HepG2 (cell line): ENCODE results near the gene DDTL. TPM values are rescaled to one million over a fixed set of nuclear protein-coding genes. Genes with fewer than 3 reads are reported as not detected.

Experiments
- ATAC-seq: fragments of 200-7000 bp; cut with Tn5 transposase; 3 replicates; pipeline ENCODE4 v1.9.1; 2020; ENCODE audit warnings: mild to moderate bottlenecking, moderate library complexity
- BruUV-seq: library from RNA; stranded (reverse); fragments of 400-500 nt; replicated peaks from 2 replicates; lab custom pipeline; 2021; lab: Mats Ljungman, UMichigan
- CTCF ChIA-PET: fragments of 300-600 bp; formaldehyde crosslinking; extraction: SDS; loops from one replicate; lab custom pipeline; 2021; ENCODE audit warnings: low total read pairs, inconsistent platforms, low intra/inter-chr PET ratio; lab: Yijun Ruan, JAX
- POLR2A ChIA-PET: fragments of 350-600 bp; sonication (Branson Sonifier 250); formaldehyde crosslinking; loops from one replicate; lab custom pipeline; 2020; ENCODE audit warnings: antibody characterized with exemption, inconsistent platforms; lab: Yijun Ruan, JAX
- DNase-seq: peaks from one replicate; pipeline ENCODE4 v3.0.0-alpha.2; 2015; ENCODE audit warnings: low spot score
- FAIRE-seq: peaks from 3 replicates; lab custom pipeline; 2011; peaks lifted over from hg19 to GRCh38; lab: Jason Lieb, UNC
- H2AFZ ChIP-seq: one replicate; pipeline ENCODE4 v1.6.1; 2011; ENCODE audit warnings: low read length, inconsistent platforms
- H3K27ac ChIP-seq: fragments of 300-600 bp; 3 replicates; pipeline ENCODE4 v1.8.0; 2011; ENCODE audit warnings: mixed run types, mild to moderate bottlenecking, mixed read lengths, low read length, inconsistent platforms; ENCODE audit not compliant: insufficient read depth; ENCODE audit errors: extremely low read length
- H3K27me3 ChIP-seq, 2 experiments: fragments of 200-600 bp in 1 of 2; 2 replicates in 1 of 2; 3 replicates in 1 of 2; pipeline versions ENCODE4 v1.6.0 to v1.8.0; 2011; ENCODE audit warnings: low read length in 2 of 2, mild to moderate bottlenecking in 2 of 2, moderate library complexity in 2 of 2, inconsistent platforms in 1 of 2; ENCODE audit not compliant: insufficient read depth in 2 of 2, control insufficient read depth in 1 of 2
- H3K36me3 ChIP-seq, 2 experiments: fragments of 200-600 bp in 1 of 2; replicated peaks in 1 of 2; 2 replicates in 1 of 2; 3 replicates in 1 of 2; pipeline versions ENCODE4 v1.5.1 to v1.8.0; 2011; ENCODE audit warnings: low read length in 2 of 2, inconsistent platforms in 1 of 2; ENCODE audit not compliant: insufficient read depth in 2 of 2, control insufficient read depth in 1 of 2
- H3K4me1 ChIP-seq: 2 replicates; pipeline ENCODE4 v1.5.1; 2012; ENCODE audit warnings: low read length, inconsistent platforms; ENCODE audit not compliant: insufficient read depth
- H3K4me2 ChIP-seq: 2 replicates; pipeline ENCODE4 v1.6.0; 2011; ENCODE audit warnings: low read depth, low read length, inconsistent platforms
- H3K4me3 ChIP-seq, 3 experiments: fragments of 200-600 bp in 1 of 3; sonication (generic), shearing (Covaris generic) in 1 of 3; replicated peaks in 1 of 3; 2 replicates each; pipeline ENCODE4 v1.5.1; 2011 to 2016; ENCODE audit warnings: low read length in 3 of 3, inconsistent platforms in 2 of 3, low read depth in 2 of 3, mild to moderate bottlenecking in 2 of 3, control low read depth in 1 of 3, mixed read lengths in 1 of 3; ENCODE audit not compliant: insufficient read depth in 1 of 3
- H3K79me2 ChIP-seq: one replicate; pipeline ENCODE4 v1.6.1; 2011; ENCODE audit warnings: low read length, inconsistent platforms; ENCODE audit not compliant: insufficient read depth
- H3K9ac ChIP-seq: 2 replicates; pipeline ENCODE4 v1.6.0; 2011; ENCODE audit warnings: mild to moderate bottlenecking, low read depth, low read length, inconsistent platforms; ENCODE audit not compliant: insufficient read depth
- H3K9me3 ChIP-seq: 2 replicates; pipeline ENCODE4 v1.5.1; 2012; ENCODE audit warnings: mild to moderate bottlenecking, low read length
- H4K20me1 ChIP-seq: 2 replicates; pipeline ENCODE4 v1.6.0; 2011; ENCODE audit warnings: inconsistent platforms, mild to moderate bottlenecking, low read length, moderate library complexity; ENCODE audit not compliant: insufficient read depth
- CBX2 ChIP-seq, 2 experiments: fragments of 200-600 bp in 1 of 2; sonication (generic); formaldehyde crosslinking in 1 of 2; IDR thresholded peaks; 2 replicates each; pipeline versions ENCODE4 v1.7.0 to v1.8.1; 2018 to 2022; ENCODE audit warnings: low read depth in 2 of 2, low read length in 1 of 2, mild to moderate bottlenecking in 1 of 2, missing genetic modification reagents in 1 of 2
- HNF4G ChIP-seq, 2 experiments: sonication (generic) in 1 of 2; formaldehyde crosslinking in 1 of 2; IDR thresholded peaks; 2 replicates each; pipeline versions ENCODE4 v1.4.0 to v1.6.1; 2011 to 2020; ENCODE audit warnings: borderline replicate concordance in 2 of 2, low read depth in 2 of 2, mild to moderate bottlenecking in 2 of 2, low read length in 1 of 2, missing genetic modification reagents in 1 of 2, moderate library complexity in 1 of 2
- KDM1A ChIP-seq: IDR thresholded peaks from 2 replicates; pipeline ENCODE4 v1.6.1; 2016; ENCODE audit warnings: missing compliant biosample characterization
- LCORL ChIP-seq, 2 experiments: fragments of 450-650 bp in 1 of 2; sonication (generic) in 1 of 2; formaldehyde crosslinking in 1 of 2; IDR thresholded peaks; 2 replicates each; pipeline versions ENCODE4 v1.5.0 to v1.6.1; 2017 to 2020; ENCODE audit warnings: antibody characterized with exemption in 1 of 2, missing genetic modification reagents in 1 of 2
- MEIS2 ChIP-seq: sonication (generic); formaldehyde crosslinking; IDR thresholded peaks from 2 replicates; pipeline ENCODE4 v1.9.0; 2021; ENCODE audit warnings: mild to moderate bottlenecking, missing genetic modification reagents
- MXD4 ChIP-seq: IDR thresholded peaks from 2 replicates; pipeline ENCODE4 v1.6.1; 2016; ENCODE audit warnings: mild to moderate bottlenecking, missing biosample characterization, missing genetic modification reagents
- NR3C1 ChIP-seq: sonication (generic); formaldehyde crosslinking; IDR thresholded peaks from 2 replicates; pipeline ENCODE4 v1.4.0; 2020; ENCODE audit warnings: missing genetic modification reagents
- REPIN1 ChIP-seq: sonication (generic); formaldehyde crosslinking; IDR thresholded peaks from 2 replicates; pipeline ENCODE4 v1.8.0; 2022; ENCODE audit warnings: missing genetic modification reagents, low read depth, mild to moderate bottlenecking, borderline replicate concordance
- ZBTB42 ChIP-seq: sonication (generic); formaldehyde crosslinking; IDR thresholded peaks from 2 replicates; pipeline ENCODE4 v1.5.0; 2020; ENCODE audit warnings: mild to moderate bottlenecking, missing genetic modification reagents
- ZFP36L1 ChIP-seq: sonication (generic); formaldehyde crosslinking; IDR thresholded peaks from 2 replicates; pipeline ENCODE4 v1.8.0; 2022; ENCODE audit warnings: mild to moderate bottlenecking, missing genetic modification reagents, moderate library complexity
- ZFX ChIP-seq: sonication (generic); formaldehyde crosslinking; IDR thresholded peaks from 2 replicates; pipeline ENCODE4 v1.4.0; 2020; ENCODE audit warnings: mild to moderate bottlenecking, low read depth, missing genetic modification reagents, moderate library complexity
- ZNF124 ChIP-seq: sonication (generic); formaldehyde crosslinking; IDR thresholded peaks from 2 replicates; pipeline ENCODE4 v1.4.0; 2020; ENCODE audit warnings: missing genetic modification reagents
- ZNF441 ChIP-seq: sonication (generic); formaldehyde crosslinking; IDR thresholded peaks from 2 replicates; pipeline ENCODE4 v1.7.0; 2021; ENCODE audit warnings: missing genetic modification reagents, borderline replicate concordance
- ZNF710 ChIP-seq: sonication (generic); formaldehyde crosslinking; IDR thresholded peaks from 2 replicates; pipeline ENCODE4 v1.5.0; 2020; ENCODE audit warnings: mild to moderate bottlenecking, missing genetic modification reagents, borderline replicate concordance
- WGBS: methylation state at CpG from one replicate; pipeline ENCODE4 v1.1.6; 2017; ENCODE audit warnings: low lambda C conversion rate; 5-methylcytosine and 5-hydroxymethylcytosine counted together
- in situ Hi-C: cut with HindIII; loops from 2 replicates; pipeline ENCODE4 v1.10.0; 2017; ENCODE audit warnings: low pct_unique_long_range_greater_than_20kb; ENCODE audit not compliant: extremely low pct_ligation_motif_present
- intact Hi-C: fragments of 100-400 bp; cut with micrococcal nuclease; formaldehyde crosslinking; loops from one replicate; pipeline ENCODE4 v1.10.0; 2022; ENCODE audit not compliant: unreplicated experiment
- polyA plus RNA-seq, 8 experiments: library from polyadenylated mRNA; depleted of rRNA in 3 of 8; stranded (reverse) in 7 of 8; unstranded in 1 of 8; fragments of >200 nt; fragmentation: Illumina TruSeq in 4 of 8; extraction: Trizol in 4 of 8; gene quantifications; 2 replicates each; pipeline versions ENCODE4 v1.2.1 to v1.2.3, GENCODE V29; 2011 to 2016; ENCODE audit warnings: low read depth in 4 of 8, missing spikeins in 1 of 8, mixed read lengths in 1 of 8; ENCODE audit not compliant: insufficient read depth in 1 of 8
- total RNA-seq, 5 experiments: library from RNA; depleted of rRNA; stranded (reverse); fragments of >200 nt; fragmentation: Illumina TruSeq; extraction: Trizol; gene quantifications; 2 replicates each; pipeline ENCODE4 v1.2.3, GENCODE V29; 2016; ENCODE audit warnings: low read depth in 1 of 5
- TF ChIP-seq, protein P1 (sequence below): IDR thresholded peaks from 2 replicates; pipeline ENCODE4 v1.6.1; 2016; ENCODE audit warnings: control low read depth
- TF ChIP-seq, protein P2 (sequence below): IDR thresholded peaks from 2 replicates; pipeline ENCODE4 v1.6.1; 2012; ENCODE audit warnings: low read depth, low read length, improper control_type of control experiment
- TF ChIP-seq, protein P3 (sequence below): sonication (generic); formaldehyde crosslinking; IDR thresholded peaks from 2 replicates; pipeline ENCODE4 v1.5.0; 2020; ENCODE audit warnings: mild to moderate bottlenecking, missing genetic modification reagents

Gene DDTL
- total and polyA plus RNA-seq, 2 of the 13 experiments (the other 11 are each of a cell fraction or from before 2014, with no cell fraction given): 0.31 TPM; not detected in 1

- 98% methylated on average over 1 of the region's 1 CpG for WGBS
- ATAC-seq (no peak), DNase-seq (no peak), FAIRE-seq (no peak)
- no peak overlapping the region for H3K4me2 ChIP-seq
- H4K20me1 ChIP-seq: no peaks in the 10 kb centered on the region; the same call in 1 of the 2 replicates
- in situ Hi-C loops: no loop called here
- H3K27me3 ChIP-seq: no peaks in the 10 kb centered on the region; a peak in 1 of 5 replicates
- no peak overlapping the region for H2AFZ ChIP-seq
- no peak overlapping the region for H3K27ac ChIP-seq
- ChIA-PET POLR2A (no interaction called here), CTCF (no interaction called here)
- peaks cover 88% of the 10 kb centered on the region for H3K79me2 ChIP-seq
- H3K9ac ChIP-seq: no peak overlapping the region
- H3K9me3 ChIP-seq: no peaks in the 10 kb centered on the region
- BruUV-seq: no TSS peak
- H3K4me1 ChIP-seq: peaks cover 29% of the 10 kb centered on the region
- H3K4me3 ChIP-seq: no peak overlapping the region
- peaks cover 0 to 10% of the 10 kb centered on the region in 2 experiments; a peak in 3 of 5 replicates for H3K36me3 ChIP-seq
- intact Hi-C loops: no loop called here
- TF ChIP-seq LCORL (IDR thresholded peaks at IDR 0.05) (no peak), LCORL (CRISPR knock-in tag; IDR thresholded peaks at IDR 0.05) (no peak), MEIS2 (CRISPR knock-in tag) (no peak), ZBTB42 (CRISPR knock-in tag) (no peak), ZFP36L1 (CRISPR knock-in tag) (no peak), REPIN1 (no peak), ZNF710 (no peak), NR3C1 (no peak), CBX2 (IDR thresholded peaks at IDR 0.05; ENCODE audit: low read depth, low read length) (no peak), CBX2 (CRISPR knock-in tag; IDR thresholded peaks at IDR 0.05; ENCODE audit: low read depth) (no peak), ZNF124 (CRISPR knock-in tag) (no peak), KDM1A (CRISPR knock-in tag) (no peak), MXD4 (no peak), ZFX (CRISPR knock-in tag) (no peak), HNF4G (IDR thresholded peaks at IDR 0.05; ENCODE audit: borderline replicate concordance, low read depth, low read length) (no peak), HNF4G (CRISPR knock-in tag; IDR thresholded peaks at IDR 0.05; ENCODE audit: borderline replicate concordance, low read depth) (no peak), ZNF441 (CRISPR knock-in tag) (no peak)
- TF ChIP-seq, protein P1, sequence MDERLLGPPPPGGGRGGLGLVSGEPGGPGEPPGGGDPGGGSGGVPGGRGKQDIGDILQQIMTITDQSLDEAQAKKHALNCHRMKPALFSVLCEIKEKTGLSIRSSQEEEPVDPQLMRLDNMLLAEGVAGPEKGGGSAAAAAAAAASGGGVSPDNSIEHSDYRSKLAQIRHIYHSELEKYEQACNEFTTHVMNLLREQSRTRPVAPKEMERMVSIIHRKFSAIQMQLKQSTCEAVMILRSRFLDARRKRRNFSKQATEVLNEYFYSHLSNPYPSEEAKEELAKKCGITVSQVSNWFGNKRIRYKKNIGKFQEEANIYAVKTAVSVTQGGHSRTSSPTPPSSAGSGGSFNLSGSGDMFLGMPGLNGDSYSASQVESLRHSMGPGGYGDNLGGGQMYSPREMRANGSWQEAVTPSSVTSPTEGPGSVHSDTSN (CRISPR knock-in tag): no peak
- TF ChIP-seq, protein P2, sequence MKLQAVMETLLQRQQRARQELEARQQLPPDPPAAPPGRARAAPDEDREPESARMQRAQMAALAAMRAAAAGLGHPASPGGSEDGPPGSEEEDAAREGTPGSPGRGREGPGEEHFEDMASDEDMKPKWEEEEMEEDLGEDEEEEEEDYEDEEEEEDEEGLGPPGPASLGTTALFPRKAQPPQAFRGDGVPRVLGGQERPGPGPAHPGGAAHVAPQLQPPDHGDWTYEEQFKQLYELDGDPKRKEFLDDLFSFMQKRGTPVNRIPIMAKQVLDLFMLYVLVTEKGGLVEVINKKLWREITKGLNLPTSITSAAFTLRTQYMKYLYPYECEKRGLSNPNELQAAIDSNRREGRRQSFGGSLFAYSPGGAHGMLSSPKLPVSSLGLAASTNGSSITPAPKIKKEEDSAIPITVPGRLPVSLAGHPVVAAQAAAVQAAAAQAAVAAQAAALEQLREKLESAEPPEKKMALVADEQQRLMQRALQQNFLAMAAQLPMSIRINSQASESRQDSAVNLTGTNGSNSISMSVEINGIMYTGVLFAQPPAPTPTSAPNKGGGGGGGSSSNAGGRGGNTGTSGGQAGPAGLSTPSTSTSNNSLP: no peak
- TF ChIP-seq, protein P3, sequence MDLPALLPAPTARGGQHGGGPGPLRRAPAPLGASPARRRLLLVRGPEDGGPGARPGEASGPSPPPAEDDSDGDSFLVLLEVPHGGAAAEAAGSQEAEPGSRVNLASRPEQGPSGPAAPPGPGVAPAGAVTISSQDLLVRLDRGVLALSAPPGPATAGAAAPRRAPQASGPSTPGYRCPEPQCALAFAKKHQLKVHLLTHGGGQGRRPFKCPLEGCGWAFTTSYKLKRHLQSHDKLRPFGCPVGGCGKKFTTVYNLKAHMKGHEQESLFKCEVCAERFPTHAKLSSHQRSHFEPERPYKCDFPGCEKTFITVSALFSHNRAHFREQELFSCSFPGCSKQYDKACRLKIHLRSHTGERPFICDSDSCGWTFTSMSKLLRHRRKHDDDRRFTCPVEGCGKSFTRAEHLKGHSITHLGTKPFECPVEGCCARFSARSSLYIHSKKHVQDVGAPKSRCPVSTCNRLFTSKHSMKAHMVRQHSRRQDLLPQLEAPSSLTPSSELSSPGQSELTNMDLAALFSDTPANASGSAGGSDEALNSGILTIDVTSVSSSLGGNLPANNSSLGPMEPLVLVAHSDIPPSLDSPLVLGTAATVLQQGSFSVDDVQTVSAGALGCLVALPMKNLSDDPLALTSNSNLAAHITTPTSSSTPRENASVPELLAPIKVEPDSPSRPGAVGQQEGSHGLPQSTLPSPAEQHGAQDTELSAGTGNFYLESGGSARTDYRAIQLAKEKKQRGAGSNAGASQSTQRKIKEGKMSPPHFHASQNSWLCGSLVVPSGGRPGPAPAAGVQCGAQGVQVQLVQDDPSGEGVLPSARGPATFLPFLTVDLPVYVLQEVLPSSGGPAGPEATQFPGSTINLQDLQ: no peak
Observed at GRCh38 chr22:24016156-24016555, 49.5 kb downstream of the DDTL start.
